PFSK-1 (cell line): ENCODE results near the gene CTTNBP2.

Experiments used
- FOXP2 ChIP-seq: optimal IDR thresholded peaks from 2 replicates; pipeline ENCODE3; 2011; ENCODE audit warnings: borderline replicate concordance, control low read depth, inconsistent platforms; ENCODE audit not compliant: insufficient read depth; ENCODE audit errors: extremely low read length, extremely low read depth
- POLR2AphosphoS5 ChIP-seq: IDR thresholded peaks from 2 replicates; pipeline ENCODE4 v1.6.1; 2012; ENCODE audit warnings: low read depth, mild to moderate bottlenecking, control low read depth, low read length, moderate library complexity
- SIN3A ChIP-seq: IDR thresholded peaks from 2 replicates; pipeline ENCODE4 v1.6.1; 2012; ENCODE audit warnings: mild to moderate bottlenecking, low read length, moderate library complexity, borderline replicate concordance; ENCODE audit not compliant: insufficient read depth
- TAF1 ChIP-seq: IDR thresholded peaks from 2 replicates; pipeline ENCODE4 v1.6.1; 2012; ENCODE audit warnings: low read length, control low read depth, borderline replicate concordance; ENCODE audit not compliant: insufficient read depth
- TF ChIP-seq, protein P1 (sequence below), 2 experiments: IDR thresholded peaks; 2 replicates each; pipeline versions ENCODE4 v1.6.1 to v1.8.0; 2011 to 2012; ENCODE audit warnings: low read depth in 2 of 2, low read length in 2 of 2, control low read depth in 1 of 2, inconsistent platforms in 1 of 2, mild to moderate bottlenecking in 1 of 2, moderate library complexity in 1 of 2; ENCODE audit not compliant: insufficient read depth in 1 of 2

CTTNBP2 gene

DNA sequence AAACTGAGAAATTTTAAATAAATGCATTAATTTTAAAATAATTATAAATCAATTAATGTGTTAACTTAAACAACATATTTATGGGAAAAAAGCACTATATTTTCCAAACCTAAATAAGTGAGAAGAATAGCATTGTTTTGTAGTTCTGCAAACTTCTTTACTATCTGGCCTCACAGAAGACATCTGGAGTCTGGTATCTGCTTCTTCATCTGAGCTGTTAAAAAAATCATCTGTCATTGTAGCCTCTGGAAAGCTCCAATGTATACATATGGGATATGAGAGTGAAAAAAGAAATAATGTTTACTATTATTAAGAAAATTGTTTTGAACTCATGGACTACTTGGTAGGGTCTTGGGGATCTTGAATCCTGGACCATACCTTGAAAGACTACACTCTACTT is 32.2 kb downstream of the CTTNBP2 start:
- TF ChIP-seq SIN3A: no peak
- TF ChIP-seq, protein P1, sequence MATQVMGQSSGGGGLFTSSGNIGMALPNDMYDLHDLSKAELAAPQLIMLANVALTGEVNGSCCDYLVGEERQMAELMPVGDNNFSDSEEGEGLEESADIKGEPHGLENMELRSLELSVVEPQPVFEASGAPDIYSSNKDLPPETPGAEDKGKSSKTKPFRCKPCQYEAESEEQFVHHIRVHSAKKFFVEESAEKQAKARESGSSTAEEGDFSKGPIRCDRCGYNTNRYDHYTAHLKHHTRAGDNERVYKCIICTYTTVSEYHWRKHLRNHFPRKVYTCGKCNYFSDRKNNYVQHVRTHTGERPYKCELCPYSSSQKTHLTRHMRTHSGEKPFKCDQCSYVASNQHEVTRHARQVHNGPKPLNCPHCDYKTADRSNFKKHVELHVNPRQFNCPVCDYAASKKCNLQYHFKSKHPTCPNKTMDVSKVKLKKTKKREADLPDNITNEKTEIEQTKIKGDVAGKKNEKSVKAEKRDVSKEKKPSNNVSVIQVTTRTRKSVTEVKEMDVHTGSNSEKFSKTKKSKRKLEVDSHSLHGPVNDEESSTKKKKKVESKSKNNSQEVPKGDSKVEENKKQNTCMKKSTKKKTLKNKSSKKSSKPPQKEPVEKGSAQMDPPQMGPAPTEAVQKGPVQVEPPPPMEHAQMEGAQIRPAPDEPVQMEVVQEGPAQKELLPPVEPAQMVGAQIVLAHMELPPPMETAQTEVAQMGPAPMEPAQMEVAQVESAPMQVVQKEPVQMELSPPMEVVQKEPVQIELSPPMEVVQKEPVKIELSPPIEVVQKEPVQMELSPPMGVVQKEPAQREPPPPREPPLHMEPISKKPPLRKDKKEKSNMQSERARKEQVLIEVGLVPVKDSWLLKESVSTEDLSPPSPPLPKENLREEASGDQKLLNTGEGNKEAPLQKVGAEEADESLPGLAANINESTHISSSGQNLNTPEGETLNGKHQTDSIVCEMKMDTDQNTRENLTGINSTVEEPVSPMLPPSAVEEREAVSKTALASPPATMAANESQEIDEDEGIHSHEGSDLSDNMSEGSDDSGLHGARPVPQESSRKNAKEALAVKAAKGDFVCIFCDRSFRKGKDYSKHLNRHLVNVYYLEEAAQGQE (IDR thresholded peaks at IDR 0.05; ENCODE audit: insufficient read depth in 1 of 2, low read depth in 2 of 2, low read length in 2 of 2): no peak
- no peak for TF ChIP-seq POLR2AphosphoS5
- no peak for TF ChIP-seq TAF1
- no peak for TF ChIP-seq FOXP2

DNA sequence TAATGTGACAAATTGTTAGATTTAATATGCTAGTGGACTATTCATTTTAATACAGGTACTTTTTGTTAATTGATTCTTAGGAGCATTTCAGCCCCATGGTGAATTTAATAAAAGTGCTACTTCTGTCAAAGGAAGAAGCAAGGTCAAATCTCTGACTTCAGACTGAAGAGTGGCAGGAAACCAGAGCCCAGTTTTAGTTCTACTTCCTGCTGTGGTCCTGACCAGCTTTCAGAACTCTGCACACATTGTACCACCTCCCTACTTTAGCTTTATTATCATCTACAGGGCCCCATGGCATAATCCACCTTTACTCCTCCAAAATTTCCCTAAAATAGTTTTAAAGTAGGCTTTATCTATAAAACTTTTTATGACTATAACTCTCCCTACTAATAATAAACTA is 33.7 kb downstream of the CTTNBP2 start:
- TF ChIP-seq SIN3A (no peak), TAF1 (no peak)

DNA sequence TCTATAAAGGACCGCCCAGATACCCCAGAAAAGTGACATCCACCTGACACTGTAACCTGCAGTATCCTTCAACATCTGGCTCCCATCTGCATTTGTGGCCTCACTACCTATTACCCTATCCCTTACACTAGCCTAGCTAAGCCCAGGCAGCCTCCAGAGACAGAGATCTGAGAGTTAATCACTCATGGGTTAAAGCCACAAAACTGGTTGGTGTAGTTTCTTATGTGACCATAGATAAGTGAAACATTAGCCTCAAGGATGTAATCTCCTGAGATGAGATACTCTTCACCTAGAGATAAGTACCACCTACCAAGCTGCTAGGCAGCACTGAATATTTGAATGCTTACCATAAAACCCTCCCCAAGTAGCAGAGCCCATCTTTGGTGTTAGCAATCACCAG is 35.4 kb downstream of the CTTNBP2 start:
- no peak for TF ChIP-seq TAF1
- no peak for TF ChIP-seq SIN3A
- no peak for TF ChIP-seq POLR2AphosphoS5
- TF ChIP-seq FOXP2: no peak
- TF ChIP-seq, protein P1 (IDR thresholded peaks at IDR 0.05; ENCODE audit: insufficient read depth in 1 of 2, low read depth in 2 of 2, low read length in 2 of 2): no peak

DNA sequence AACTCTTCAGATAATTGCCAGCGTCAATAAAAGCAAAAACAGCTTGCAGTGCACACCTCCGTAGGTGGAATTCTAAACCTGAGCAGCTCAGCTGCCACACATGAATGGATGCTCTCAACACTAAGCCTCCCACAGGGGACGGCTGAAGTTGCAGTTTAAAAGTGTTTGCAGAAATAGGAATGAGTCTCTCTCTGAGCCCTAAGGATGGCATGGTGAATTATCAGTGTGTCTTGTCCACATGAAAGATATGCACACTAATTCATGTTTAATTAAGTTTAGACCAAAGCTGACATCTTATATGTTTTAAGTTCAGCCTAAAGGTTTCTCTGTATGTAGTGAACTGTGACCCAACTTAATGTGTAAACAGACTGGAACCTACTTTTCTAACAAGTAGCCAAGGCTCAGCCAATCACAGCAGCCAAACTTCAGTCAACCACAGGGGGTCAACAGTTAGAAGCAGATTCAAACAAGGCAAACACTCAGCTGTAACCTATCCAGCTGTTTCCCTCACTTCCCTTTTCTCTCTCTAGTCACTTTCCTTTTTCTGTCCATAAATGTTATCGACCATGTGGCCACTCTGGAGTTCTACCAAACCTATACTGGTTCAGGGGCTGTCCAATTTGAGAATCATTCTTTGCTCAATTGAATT is 38.1 kb downstream of the CTTNBP2 start:
- TF ChIP-seq TAF1: no peak

DNA sequence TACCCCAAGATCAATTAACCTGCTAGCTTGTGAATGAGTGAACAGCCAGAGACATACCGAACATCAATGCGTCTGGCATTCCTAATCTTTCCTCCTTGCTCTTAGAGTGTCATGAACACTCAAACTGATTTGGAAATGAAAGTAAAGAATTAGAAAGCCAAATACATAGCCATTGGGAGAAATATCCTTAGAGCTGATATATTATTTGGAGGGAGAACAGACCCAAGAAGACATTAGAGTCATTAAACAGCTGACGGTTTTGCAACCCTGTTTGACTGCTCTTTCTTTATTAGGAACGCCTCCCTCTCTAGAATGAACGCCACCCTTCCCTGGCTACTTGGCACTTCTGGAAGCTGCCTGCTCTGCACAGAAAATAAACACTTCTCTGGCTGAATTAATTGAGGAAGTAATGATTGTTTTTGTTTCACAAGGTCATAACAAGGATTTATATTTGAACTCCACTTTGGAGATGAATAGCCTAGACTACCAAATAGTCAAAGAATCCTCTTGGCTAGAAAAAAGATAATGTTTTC is 42.8 kb downstream of the CTTNBP2 start:
- no peak for TF ChIP-seq SIN3A
- no peak for TF ChIP-seq POLR2AphosphoS5
- TF ChIP-seq, protein P1 (IDR thresholded peaks at IDR 0.05; ENCODE audit: insufficient read depth in 1 of 2, low read depth in 2 of 2, low read length in 2 of 2): no peak
- TF ChIP-seq TAF1: no peak
- no peak for TF ChIP-seq FOXP2

DNA sequence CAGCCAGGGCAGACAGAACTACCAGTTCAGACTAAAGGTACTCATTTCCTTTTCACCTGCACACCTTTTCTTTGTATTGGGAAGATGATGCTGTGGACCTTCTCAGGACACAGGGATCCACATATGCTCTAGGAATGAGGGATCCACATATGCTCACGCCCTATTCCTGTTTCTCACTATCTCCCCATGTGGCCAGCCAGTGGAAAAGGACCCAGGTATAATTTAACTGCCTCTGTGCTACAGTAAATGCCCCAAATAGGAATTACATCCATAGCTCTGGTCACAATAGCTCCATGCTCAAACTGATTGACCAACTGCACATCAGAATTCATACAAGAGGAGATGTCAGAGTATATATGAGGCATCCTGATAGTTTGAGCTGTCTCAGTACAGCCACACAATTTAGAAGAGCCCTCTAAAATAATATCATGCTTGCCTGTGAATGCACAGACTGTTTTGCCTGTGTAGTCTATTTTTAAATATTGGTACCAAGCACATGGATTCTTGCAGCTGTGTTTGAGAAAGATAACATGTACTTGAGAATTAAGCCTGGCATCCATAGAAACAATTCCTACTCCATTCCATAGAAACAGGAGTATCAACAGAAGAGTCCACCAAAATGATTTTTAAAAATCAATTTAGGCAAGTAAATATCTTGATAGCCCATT is 43.7 kb downstream of the CTTNBP2 start:
- no peak for TF ChIP-seq SIN3A
- TF ChIP-seq FOXP2: no peak
- TF ChIP-seq POLR2AphosphoS5: no peak
- TF ChIP-seq TAF1: no peak
- TF ChIP-seq, protein P1 (IDR thresholded peaks at IDR 0.05; ENCODE audit: insufficient read depth in 1 of 2, low read depth in 2 of 2, low read length in 2 of 2): no peak
